Measurements from ENCODE around the gene HTRA3. TPM values are rescaled to one million over a fixed set of nuclear protein-coding genes. Genes with fewer than 3 reads are reported as not detected.

HTRA3 gene
- total and polyA plus RNA-seq, 2 of the 4 experiments (the other 2 are of a cell fraction): 1.3 to 9.5 TPM

DNA sequence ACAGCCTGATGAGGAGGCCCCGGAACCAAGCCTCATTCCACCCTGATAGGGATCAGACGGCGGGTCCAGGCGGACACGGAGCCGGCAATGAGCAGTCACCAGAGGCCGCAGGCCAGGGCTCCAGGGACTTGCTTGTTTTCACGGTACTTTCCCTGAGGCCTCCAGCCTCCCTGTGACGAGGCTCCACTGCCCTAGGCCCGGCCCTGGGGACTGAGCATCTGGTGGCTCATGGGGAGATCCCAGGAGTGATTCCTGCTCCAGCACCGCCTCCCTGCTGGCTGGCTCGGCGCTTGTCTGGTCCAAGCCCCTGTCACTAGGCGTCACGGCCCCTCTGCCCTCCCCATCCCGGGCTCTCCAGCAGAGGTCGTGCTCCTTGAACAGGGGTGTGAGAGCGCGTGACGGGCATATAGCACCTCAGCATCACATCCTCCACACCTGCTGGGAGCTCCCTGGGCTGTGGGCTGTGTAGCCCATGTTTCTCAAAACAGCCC, 14.1 kb downstream of the HTRA3 start:
- dilution Hi-C loops (cut with HindIII; ENCODE audit: low sequenced_read_pairs, unreplicated experiment) (no loop called here), intact Hi-C loops (cut with micrococcal nuclease) (no loop called here), in situ Hi-C loops (cut with MboI; ENCODE audit: low sequenced_read_pairs) (no loop called here)
- no peak overlapping the region for H4K5ac ChIP-seq (ENCODE audit: low read depth, low read length)
- H2AK9ac ChIP-seq (replicated peaks; ENCODE audit: low read depth, low read length, poor library complexity): no peak overlapping the region
- no peak overlapping the region for H3K23ac ChIP-seq (ENCODE audit: low read depth, low read length)
- no peak overlapping the region for H2BK120ac ChIP-seq (ENCODE audit: low read depth, low read length)
- H3K27ac ChIP-seq (ENCODE audit: insufficient read depth, low read length): no peak overlapping the region
- peaks cover 7% of the 10 kb centered on the region for H3K4me1 ChIP-seq (ENCODE audit: control insufficient read depth, insufficient read depth, low read length)
- CTCF ChIA-PET: no interaction called here
- no peaks in the 10 kb centered on the region for H4K20me1 ChIP-seq (ENCODE audit: insufficient read depth, low read length)
- no peak overlapping the region for H3K18ac ChIP-seq (ENCODE audit: low read depth, low read length)
- TF ChIP-seq MAZ (IDR thresholded peaks at IDR 0.05; ENCODE audit: borderline replicate concordance, low read depth, low read length): no peak
- no peak for TF ChIP-seq RFX5 (IDR thresholded peaks at IDR 0.05; ENCODE audit: low read depth, low read length)
- TF ChIP-seq NFE2L2 (IDR thresholded peaks at IDR 0.05; ENCODE audit: low read depth, low read length): no peak
- TF ChIP-seq CEBPB (IDR thresholded peaks at IDR 0.05; ENCODE audit: low read depth, low read length): no peak
- TF ChIP-seq, protein P1, sequence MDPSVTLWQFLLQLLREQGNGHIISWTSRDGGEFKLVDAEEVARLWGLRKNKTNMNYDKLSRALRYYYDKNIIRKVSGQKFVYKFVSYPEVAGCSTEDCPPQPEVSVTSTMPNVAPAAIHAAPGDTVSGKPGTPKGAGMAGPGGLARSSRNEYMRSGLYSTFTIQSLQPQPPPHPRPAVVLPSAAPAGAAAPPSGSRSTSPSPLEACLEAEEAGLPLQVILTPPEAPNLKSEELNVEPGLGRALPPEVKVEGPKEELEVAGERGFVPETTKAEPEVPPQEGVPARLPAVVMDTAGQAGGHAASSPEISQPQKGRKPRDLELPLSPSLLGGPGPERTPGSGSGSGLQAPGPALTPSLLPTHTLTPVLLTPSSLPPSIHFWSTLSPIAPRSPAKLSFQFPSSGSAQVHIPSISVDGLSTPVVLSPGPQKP (IDR thresholded peaks at IDR 0.05; ENCODE audit: borderline replicate concordance, low read depth, low read length): no peak
- no peak for TF ChIP-seq FOS (IDR thresholded peaks at IDR 0.05; ENCODE audit: low read depth, low read length)
- no peak for TF ChIP-seq POLR2A (IDR thresholded peaks at IDR 0.05; ENCODE audit: low read depth, low read length)
- TF ChIP-seq MXI1 (IDR thresholded peaks at IDR 0.05; ENCODE audit: borderline replicate concordance, low read depth, low read length): no peak
- TF ChIP-seq SMC3 (IDR thresholded peaks at IDR 0.05; ENCODE audit: low read depth, low read length): no peak
- no peak for TF ChIP-seq RCOR1 (IDR thresholded peaks at IDR 0.05; ENCODE audit: insufficient replicate concordance, low read length)
- TF ChIP-seq, protein P2, sequence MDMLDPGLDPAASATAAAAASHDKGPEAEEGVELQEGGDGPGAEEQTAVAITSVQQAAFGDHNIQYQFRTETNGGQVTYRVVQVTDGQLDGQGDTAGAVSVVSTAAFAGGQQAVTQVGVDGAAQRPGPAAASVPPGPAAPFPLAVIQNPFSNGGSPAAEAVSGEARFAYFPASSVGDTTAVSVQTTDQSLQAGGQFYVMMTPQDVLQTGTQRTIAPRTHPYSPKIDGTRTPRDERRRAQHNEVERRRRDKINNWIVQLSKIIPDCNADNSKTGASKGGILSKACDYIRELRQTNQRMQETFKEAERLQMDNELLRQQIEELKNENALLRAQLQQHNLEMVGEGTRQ (IDR thresholded peaks at IDR 0.05; ENCODE audit: low read depth, low read length): no peak
- no peak for TF ChIP-seq CHD1 (IDR thresholded peaks at IDR 0.05; ENCODE audit: low read depth, low read length)
- TF ChIP-seq BHLHE40 (IDR thresholded peaks at IDR 0.05; ENCODE audit: low read depth, low read length): no peak
- TF ChIP-seq MAFK (IDR thresholded peaks at IDR 0.05; ENCODE audit: low read depth, low read length): no peak
- TF ChIP-seq, protein P3, sequence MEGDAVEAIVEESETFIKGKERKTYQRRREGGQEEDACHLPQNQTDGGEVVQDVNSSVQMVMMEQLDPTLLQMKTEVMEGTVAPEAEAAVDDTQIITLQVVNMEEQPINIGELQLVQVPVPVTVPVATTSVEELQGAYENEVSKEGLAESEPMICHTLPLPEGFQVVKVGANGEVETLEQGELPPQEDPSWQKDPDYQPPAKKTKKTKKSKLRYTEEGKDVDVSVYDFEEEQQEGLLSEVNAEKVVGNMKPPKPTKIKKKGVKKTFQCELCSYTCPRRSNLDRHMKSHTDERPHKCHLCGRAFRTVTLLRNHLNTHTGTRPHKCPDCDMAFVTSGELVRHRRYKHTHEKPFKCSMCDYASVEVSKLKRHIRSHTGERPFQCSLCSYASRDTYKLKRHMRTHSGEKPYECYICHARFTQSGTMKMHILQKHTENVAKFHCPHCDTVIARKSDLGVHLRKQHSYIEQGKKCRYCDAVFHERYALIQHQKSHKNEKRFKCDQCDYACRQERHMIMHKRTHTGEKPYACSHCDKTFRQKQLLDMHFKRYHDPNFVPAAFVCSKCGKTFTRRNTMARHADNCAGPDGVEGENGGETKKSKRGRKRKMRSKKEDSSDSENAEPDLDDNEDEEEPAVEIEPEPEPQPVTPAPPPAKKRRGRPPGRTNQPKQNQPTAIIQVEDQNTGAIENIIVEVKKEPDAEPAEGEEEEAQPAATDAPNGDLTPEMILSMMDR (conservative IDR thresholded peaks at IDR 0.05; ENCODE audit: low read depth, low read length): no peak
- H2BK5ac ChIP-seq (ENCODE audit: low read depth, low read length, poor library complexity, severe bottlenecking): no peak overlapping the region
- no peak overlapping the region for H2AFZ ChIP-seq (replicated peaks; ENCODE audit: low read length, poor library complexity)
- no peak overlapping the region; the same call in 1 of the 2 replicates for H2AK5ac ChIP-seq (ENCODE audit: low read depth, low read length)
- no peak overlapping the region for H4K91ac ChIP-seq (ENCODE audit: insufficient read depth, low read depth, low read length)
- no peak overlapping the region for H3K9ac ChIP-seq (ENCODE audit: low read depth, low read length)
- ATAC-seq (ENCODE audit: low read depth) (no peak), DNase-seq (no peak)
- H3K27me3 ChIP-seq (ENCODE audit: control insufficient read depth, insufficient read depth, low read length): no peaks in the 10 kb centered on the region
- POLR2A ChIA-PET (ENCODE audit: unreplicated experiment): no interaction called here
- no peak overlapping the region for H2BK15ac ChIP-seq (ENCODE audit: low read depth, low read length)
- H3K9me1 ChIP-seq (ENCODE audit: insufficient read depth, low read length): no peaks in the 10 kb centered on the region
- H3K4ac ChIP-seq (ENCODE audit: low read depth, low read length): no peak overlapping the region
- 86% methylated on average over 16 of the region's 20 CpGs; no CpG with 5 or more reads in 1 of the 2 experiments for WGBS, 2 experiments (ENCODE audit: extremely low coverage in 2 of 2, insufficient read length in 1 of 2)
- no peaks in the 10 kb centered on the region for H3K36me3 ChIP-seq (ENCODE audit: control insufficient read depth, insufficient read depth, low read length)
- no peak overlapping the region for H3K14ac ChIP-seq (replicated peaks; ENCODE audit: low read depth, low read length)
- BruUV-seq (replicated peaks): no TSS peak
- H3K4me2 ChIP-seq (ENCODE audit: low read depth, low read length): no peak overlapping the region
- no peak overlapping the region for H3K56ac ChIP-seq (ENCODE audit: extremely low read depth, insufficient read depth, low read length)
- H3K79me1 ChIP-seq (ENCODE audit: low read depth in 1 of 2, low read length in 2 of 2): peaks cover 0 to 2% of the 10 kb centered on the region in 2 experiments; a peak in 1 of 4 replicates
- H4K8ac ChIP-seq (ENCODE audit: low read depth in 2 of 2, low read length in 2 of 2): no peak overlapping the region
- H3K4me3 ChIP-seq (ENCODE audit: insufficient read depth, low read depth, low read length): no peak overlapping the region
- no peak overlapping the region for H2BK20ac ChIP-seq (ENCODE audit: low read depth, low read length)
- no peaks in the 10 kb centered on the region for H3K9me3 ChIP-seq (ENCODE audit: control insufficient read depth, insufficient read depth, low read length)

Data from IMR-90 (cell line).